Retinal pigment epithelial cell (primary cell): ENCODE data around the gene ARHGEF7.
"Not testable (repeated sequence)": the region's sequence is repeated elsewhere in the genome, so short reads cannot be mapped to it uniquely, and the experiment has no call there.

Experiments
- DNase-seq: peaks from one replicate; pipeline ENCODE4 v3.0.0-alpha.2; 2010; ENCODE audit warnings: low read depth
- H3K4me3 ChIP-seq: 2 replicates; pipeline ENCODE4 v1.5.1; 2011; ENCODE audit warnings: mild to moderate bottlenecking, low read length, control low read depth, moderate library complexity
- TF ChIP-seq, protein P1 (sequence below): conservative IDR thresholded peaks from 2 replicates; pipeline ENCODE4 v1.5.1; 2011; ENCODE audit warnings: low read depth, low read length, control low read depth, inconsistent platforms

The ARHGEF7 gene, protein sequence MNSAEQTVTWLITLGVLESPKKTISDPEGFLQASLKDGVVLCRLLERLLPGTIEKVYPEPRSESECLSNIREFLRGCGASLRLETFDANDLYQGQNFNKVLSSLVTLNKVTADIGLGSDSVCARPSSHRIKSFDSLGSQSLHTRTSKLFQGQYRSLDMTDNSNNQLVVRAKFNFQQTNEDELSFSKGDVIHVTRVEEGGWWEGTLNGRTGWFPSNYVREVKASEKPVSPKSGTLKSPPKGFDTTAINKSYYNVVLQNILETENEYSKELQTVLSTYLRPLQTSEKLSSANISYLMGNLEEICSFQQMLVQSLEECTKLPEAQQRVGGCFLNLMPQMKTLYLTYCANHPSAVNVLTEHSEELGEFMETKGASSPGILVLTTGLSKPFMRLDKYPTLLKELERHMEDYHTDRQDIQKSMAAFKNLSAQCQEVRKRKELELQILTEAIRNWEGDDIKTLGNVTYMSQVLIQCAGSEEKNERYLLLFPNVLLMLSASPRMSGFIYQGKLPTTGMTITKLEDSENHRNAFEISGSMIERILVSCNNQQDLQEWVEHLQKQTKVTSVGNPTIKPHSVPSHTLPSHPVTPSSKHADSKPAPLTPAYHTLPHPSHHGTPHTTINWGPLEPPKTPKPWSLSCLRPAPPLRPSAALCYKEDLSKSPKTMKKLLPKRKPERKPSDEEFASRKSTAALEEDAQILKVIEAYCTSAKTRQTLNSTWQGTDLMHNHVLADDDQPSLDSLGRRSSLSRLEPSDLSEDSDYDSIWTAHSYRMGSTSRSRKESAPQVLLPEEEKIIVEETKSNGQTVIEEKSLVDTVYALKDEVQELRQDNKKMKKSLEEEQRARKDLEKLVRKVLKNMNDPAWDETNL

DNA sequence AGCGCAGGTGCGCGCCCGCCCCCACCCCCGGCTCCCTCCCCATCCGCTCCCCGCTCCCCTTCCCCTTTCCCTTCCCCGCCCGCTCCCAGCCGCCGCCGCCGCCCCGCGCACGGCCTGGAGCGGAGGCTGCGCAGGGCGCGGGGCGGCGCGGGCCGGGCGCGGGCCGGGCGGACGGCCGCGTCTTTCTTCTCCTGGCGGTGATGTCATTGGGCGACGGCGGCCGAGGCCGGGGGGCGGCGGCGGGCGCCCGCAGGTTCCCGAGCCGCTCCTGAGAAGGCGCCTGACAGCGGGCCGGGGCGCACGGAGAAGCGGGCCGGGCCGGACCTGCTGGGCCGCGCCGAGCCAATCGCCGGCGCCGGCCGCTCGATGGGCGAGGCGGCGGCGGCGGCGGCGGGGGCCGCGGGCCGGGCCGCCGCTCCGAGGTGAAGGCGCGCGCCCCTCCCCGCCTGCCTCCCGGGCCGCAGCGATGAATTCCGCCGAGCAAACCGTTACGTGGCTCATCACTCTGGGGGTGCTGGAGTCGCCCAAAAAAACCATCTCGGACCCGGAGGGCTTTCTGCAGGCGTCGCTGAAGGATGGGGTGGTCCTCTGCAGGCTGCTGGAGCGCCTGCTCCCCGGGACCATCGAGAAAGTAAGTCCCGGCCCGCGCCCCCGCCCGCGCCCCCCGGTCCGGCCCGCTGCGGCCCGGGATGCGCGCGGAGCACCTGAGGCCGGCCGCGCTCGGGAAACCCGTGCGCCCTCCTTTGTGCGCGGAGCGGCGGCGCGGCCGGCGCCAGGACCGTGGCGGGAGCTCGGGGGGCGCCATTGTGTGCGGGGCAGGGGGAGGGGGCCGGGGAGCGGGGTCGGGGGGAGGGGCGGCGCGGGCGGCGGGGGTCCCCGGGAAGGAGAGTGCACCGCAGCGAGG, at the start of gene ARHGEF7:
ARHGEF7 (plus strand) TSS at position 250 of the 904 bp plus-strand sequence; CDS start at position 467, 217 bp downstream.
- peak within 1 kb of the TSS; percentile 60 for H3K4me3 ChIP-seq
- no peak for DNase-seq
- TF ChIP-seq, protein P1, sequence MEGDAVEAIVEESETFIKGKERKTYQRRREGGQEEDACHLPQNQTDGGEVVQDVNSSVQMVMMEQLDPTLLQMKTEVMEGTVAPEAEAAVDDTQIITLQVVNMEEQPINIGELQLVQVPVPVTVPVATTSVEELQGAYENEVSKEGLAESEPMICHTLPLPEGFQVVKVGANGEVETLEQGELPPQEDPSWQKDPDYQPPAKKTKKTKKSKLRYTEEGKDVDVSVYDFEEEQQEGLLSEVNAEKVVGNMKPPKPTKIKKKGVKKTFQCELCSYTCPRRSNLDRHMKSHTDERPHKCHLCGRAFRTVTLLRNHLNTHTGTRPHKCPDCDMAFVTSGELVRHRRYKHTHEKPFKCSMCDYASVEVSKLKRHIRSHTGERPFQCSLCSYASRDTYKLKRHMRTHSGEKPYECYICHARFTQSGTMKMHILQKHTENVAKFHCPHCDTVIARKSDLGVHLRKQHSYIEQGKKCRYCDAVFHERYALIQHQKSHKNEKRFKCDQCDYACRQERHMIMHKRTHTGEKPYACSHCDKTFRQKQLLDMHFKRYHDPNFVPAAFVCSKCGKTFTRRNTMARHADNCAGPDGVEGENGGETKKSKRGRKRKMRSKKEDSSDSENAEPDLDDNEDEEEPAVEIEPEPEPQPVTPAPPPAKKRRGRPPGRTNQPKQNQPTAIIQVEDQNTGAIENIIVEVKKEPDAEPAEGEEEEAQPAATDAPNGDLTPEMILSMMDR = no peak

DNA sequence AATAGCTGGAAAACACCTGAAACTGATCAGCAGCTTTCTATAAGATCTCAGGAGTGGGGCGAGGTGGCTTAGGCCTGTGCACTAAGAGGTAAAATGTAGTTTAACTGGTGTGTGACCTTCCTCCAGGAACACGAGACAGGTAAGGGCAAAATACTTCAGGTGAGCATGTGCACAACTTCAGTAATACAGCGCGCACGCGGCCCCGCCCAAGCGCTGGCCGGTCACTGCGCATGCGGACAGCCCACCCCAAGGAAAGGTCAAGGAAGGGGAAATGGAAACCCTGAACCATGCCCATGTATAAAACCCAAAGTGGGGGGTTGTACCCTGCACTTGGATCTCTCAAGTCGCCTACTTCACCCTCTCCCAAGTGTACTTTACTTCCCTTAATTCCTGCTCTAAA, 49.4 kb upstream of the ARHGEF7 start:
- TF ChIP-seq, protein P1 = no peak
- no peak overlapping the region for H3K4me3 ChIP-seq
- no peak for DNase-seq

DNA sequence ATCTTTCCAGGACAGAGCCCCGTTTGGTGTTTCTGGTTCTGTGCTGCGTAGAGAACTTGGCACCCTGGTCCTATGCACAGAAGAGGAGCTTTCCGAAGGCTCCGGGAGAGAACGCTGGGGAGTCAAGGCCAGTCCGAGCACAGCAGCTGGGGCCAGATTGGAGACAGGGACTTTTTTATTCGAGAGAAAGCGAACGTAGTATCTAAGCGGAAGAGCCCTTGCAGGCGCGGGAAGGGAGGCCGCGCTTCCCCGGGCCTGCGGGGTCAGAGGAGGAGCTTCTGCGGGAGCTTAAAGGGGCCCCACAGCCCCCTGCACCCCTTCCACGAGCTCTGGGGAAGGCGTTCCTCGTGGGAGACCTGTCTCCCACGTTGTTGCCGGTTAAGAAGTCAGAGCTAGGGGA, 48.6 kb upstream of the ARHGEF7 start:
- TF ChIP-seq, protein P1 = no peak
- DNase-seq = no peak
- no peak overlapping the region for H3K4me3 ChIP-seq

DNA sequence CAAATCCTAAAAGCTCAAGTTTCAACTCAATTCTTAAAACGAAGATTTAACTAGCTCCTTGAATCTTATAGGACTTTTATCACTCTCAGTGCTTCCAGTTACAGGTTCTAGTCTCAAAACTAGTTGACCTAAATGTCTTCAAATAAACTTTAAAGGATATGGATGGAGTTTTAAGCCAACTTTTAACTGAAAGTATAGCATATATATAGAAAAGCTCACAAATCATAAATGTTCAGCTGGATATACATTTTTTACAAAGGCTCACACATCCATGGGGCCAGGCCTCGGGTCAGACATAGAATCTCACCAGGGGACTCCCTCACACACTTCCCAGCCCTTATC, 47.1 kb upstream of the ARHGEF7 start:
- DNase-seq = no peak
- no peak overlapping the region for H3K4me3 ChIP-seq
- TF ChIP-seq, protein P1 = no peak

DNA sequence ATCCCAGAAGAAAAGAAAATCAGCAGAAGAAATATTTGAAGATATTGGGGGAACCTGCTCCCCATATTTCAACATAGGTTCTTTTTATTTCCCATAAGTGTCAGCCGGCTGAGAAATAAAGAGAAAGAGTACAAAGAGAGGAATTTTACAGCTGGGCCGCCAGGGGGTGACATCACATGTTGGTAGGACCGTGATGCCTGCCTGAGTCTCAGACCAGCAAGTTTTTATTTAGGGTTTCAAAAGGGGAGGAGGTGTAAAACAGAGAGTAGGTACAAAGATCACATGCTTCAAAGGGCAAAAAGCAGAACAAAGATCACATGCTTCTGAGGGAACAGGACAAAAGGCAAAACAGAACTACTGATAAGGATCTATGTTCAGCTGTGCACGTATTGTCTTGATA, 44.0 kb upstream of the ARHGEF7 start:
- H3K4me3 ChIP-seq, DNase-seq: not testable (repeated sequence)

DNA sequence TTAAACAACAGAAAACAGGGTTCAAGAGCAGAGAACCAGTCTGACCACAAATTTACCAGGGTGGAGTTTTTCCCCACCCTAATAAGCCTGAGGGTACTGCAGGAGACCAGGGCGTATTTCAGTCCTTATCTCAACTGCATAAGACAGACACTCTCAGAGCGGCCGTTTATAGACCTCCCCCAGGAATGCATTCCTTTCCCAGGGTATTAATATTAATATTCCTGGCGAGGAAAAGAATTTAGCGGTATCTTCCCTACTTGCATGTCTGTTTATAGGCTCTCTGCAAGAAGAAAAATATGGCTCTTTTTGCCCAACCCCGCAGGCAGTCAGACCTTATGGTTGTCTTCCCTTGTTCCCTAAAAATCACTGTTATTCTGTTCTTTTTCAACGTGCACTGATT, 43.6 kb upstream of the ARHGEF7 start:
- DNase-seq = not testable (repeated sequence)

DNA sequence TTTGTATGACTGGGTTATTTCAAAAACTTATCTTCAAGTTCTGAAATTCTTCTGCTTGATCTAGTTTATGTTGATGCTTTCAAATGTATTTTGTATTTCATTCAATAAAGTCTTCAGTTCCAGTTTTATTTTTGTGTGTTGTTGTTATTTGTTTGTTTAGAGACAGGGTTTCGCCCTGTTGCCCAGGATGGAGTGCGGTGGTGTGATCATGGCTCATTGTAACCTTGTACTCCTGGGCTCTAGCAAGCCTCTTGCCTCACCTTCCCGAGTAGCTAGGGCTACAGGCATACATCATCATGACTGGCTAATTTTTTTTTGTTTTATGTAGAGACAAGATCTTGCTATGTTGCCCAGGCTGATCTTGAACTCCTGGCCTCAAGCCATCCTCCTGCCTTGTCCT, 40.3 kb upstream of the ARHGEF7 start:
- DNase-seq = no peak
- H3K4me3 ChIP-seq = no peak overlapping the region
- TF ChIP-seq, protein P1 = no peak

More for the DNA sequence above, 43.6 kb upstream of the ARHGEF7 start:
- H3K4me3 ChIP-seq = not testable (repeated sequence)
